ENCODE data around the gene RPL22. TPM values are rescaled to one million over a fixed set of nuclear protein-coding genes. Genes with fewer than 3 reads are reported as not detected.

The RPL22 gene
- total and polyA plus RNA-seq, 2 of the 13 experiments (the other 11 are each of a cell fraction or from before 2014, with no cell fraction given) = 214 to 545 TPM

DNA sequence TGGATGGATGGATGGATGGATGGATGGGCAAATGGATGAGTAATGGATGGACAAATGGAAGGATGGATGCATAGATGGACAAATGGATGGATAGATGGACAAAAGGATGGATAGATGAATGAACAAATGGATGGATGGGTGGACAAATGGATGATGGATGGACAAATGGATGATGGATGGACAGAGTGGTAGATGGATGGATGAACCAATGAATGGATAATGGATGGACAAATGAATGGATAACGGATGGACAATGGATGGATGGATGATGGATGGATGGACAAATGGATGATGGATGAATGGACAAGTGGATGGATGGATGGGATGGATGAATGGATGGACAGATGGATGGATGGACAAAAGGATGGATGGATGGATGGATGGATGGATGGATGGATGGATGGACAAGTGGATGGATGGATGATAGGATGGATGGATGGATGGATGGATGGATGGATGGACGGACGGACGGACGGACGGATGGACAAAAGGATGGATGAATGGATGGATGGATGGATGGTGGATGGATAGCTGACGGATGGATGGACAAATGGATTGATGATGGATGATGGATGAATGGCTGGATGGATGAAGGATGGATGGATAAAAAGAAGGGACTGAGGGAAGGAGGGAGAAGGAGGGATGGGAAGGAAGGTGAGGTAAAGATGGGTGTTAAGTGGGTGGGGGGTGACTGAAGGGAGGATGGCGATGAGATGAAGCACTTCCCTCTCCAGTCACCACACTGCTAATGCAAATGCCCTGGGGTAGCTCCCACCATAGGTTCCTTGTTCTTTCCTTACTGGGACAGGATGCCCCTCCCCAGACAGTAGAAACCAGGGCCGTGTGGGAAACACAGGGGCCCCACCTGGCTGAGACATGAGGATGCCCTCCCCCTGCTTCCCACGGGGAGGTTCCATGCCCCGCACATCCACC, 49.1 kb downstream of the RPL22 start:
- H4K20me1 ChIP-seq (ENCODE audit: insufficient read depth, low read length) = peaks cover 5% of the 10 kb centered on the region; the same call in 1 of the 2 replicates
- H3K9ac ChIP-seq (ENCODE audit: insufficient read depth, low read depth, low read length) = no peak overlapping the region
- FAIRE-seq (no peak), DNase-seq (ENCODE audit: low spot score) (no peak), ATAC-seq (no peak)
- H3K79me2 ChIP-seq (ENCODE audit: insufficient read depth, low read length) = no peaks in the 10 kb centered on the region
- no peaks in the 10 kb centered on the region for H3K4me1 ChIP-seq (ENCODE audit: insufficient read depth, low read length)
- intact Hi-C loops (cut with micrococcal nuclease; ENCODE audit: unreplicated experiment) = no loop called here
- BruUV-seq (replicated peaks) = no TSS peak
- H2AFZ ChIP-seq (ENCODE audit: low read length) = no peak overlapping the region
- POLR2A ChIA-PET = no interaction called here
- 46% methylated on average over 11 of the region's 11 CpGs for WGBS (ENCODE audit: low lambda C conversion rate)
- H3K9me3 ChIP-seq (ENCODE audit: low read length) = no peaks in the 10 kb centered on the region
- in situ Hi-C loops (cut with HindIII; ENCODE audit: extremely low pct_ligation_motif_present, low pct_unique_long_range_greater_than_20kb) = no loop called here
- no peak overlapping the region for H3K4me2 ChIP-seq (ENCODE audit: low read depth, low read length)
- H3K4me3 ChIP-seq (replicated peaks in 1 of 3; ENCODE audit: insufficient read depth in 1 of 3, low read depth in 2 of 3, low read length in 3 of 3) = no peak overlapping the region
- TF ChIP-seq, protein P1, sequence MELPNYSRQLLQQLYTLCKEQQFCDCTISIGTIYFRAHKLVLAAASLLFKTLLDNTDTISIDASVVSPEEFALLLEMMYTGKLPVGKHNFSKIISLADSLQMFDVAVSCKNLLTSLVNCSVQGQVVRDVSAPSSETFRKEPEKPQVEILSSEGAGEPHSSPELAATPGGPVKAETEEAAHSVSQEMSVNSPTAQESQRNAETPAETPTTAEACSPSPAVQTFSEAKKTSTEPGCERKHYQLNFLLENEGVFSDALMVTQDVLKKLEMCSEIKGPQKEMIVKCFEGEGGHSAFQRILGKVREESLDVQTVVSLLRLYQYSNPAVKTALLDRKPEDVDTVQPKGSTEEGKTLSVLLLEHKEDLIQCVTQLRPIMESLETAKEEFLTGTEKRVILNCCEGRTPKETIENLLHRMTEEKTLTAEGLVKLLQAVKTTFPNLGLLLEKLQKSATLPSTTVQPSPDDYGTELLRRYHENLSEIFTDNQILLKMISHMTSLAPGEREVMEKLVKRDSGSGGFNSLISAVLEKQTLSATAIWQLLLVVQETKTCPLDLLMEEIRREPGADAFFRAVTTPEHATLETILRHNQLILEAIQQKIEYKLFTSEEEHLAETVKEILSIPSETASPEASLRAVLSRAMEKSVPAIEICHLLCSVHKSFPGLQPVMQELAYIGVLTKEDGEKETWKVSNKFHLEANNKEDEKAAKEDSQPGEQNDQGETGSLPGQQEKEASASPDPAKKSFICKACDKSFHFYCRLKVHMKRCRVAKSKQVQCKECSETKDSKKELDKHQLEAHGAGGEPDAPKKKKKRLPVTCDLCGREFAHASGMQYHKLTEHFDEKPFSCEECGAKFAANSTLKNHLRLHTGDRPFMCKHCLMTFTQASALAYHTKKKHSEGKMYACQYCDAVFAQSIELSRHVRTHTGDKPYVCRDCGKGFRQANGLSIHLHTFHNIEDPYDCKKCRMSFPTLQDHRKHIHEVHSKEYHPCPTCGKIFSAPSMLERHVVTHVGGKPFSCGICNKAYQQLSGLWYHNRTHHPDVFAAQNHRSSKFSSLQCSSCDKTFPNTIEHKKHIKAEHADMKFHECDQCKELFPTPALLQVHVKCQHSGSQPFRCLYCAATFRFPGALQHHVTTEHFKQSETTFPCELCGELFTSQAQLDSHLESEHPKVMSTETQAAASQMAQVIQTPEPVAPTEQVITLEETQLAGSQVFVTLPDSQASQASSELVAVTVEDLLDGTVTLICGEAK (IDR thresholded peaks at IDR 0.05) = 0 out of 2 replicates have a peak, but pooled peaks have one; percentile 1
- TF ChIP-seq, protein P1 (CRISPR knock-in tag; IDR thresholded peaks at IDR 0.05) = no peak
- TF ChIP-seq ATM (IDR thresholded peaks at IDR 0.05; ENCODE audit: borderline replicate concordance) (peak; percentile 6; the same call in 1 of the 2 replicates), ZNF234 (CRISPR knock-in tag; conservative IDR thresholded peaks at IDR 0.05) (no peak), EHMT2 (IDR thresholded peaks at IDR 0.05; ENCODE audit: borderline replicate concordance, low read depth, low read length) (0 out of 2 replicates have a peak, but pooled peaks have one; percentile 38)
- CTCF ChIA-PET (ENCODE audit: low intra/inter-chr PET ratio, low total read pairs) = no interaction called here
- H3K27me3 ChIP-seq (ENCODE audit: control insufficient read depth in 1 of 2, insufficient read depth in 2 of 2, low read length in 2 of 2) = peaks cover 12 to 78% of the 10 kb centered on the region in 2 experiments; a peak in 4 of 5 replicates
- H3K27ac ChIP-seq (ENCODE audit: extremely low read length, insufficient read depth, low read length) = no peak overlapping the region
- H3K36me3 ChIP-seq (replicated peaks in 1 of 2; ENCODE audit: control insufficient read depth in 1 of 2, insufficient read depth in 2 of 2, low read length in 2 of 2) = no peaks in the 10 kb centered on the region
